B cell (primary cell): Measurements from ENCODE around the gene UBAC1. TPM values are rescaled to one million over a fixed set of nuclear protein-coding genes. Genes with fewer than 3 reads are reported as not detected.
A peak's percentile ranks its signal among the peaks of the same experiment; 100 is the strongest.

Experiments
- ATAC-seq: fragments of 200-7000 bp; cut with Tn5 transposase; one replicate; pipeline ENCODE4 v1.10.0; 2021; ENCODE audit warnings: low read depth, mild to moderate bottlenecking, moderate number of reproducible peaks, moderate library complexity
- CTCF ChIA-PET: fragments of 350-600 bp; sonication (Branson Sonifier 250); formaldehyde crosslinking; loops from one replicate; lab custom pipeline; 2021; ENCODE audit warnings: antibody characterized with exemption, inconsistent platforms; lab: Charles Lee
- POLR2A ChIA-PET: fragments of 350-600 bp; sonication (Branson Sonifier 250); formaldehyde crosslinking; loops from one replicate; lab custom pipeline; 2021; ENCODE audit warnings: antibody characterized with exemption; lab: Charles Lee
- DNase-seq: peaks from one replicate; pipeline ENCODE4 v3.0.0; 2013
- H2AFZ ChIP-seq: 2 replicates; pipeline ENCODE4 v1.6.1; 2012; ENCODE audit warnings: mild to moderate bottlenecking, low read depth, low read length; ENCODE audit not compliant: insufficient read depth, poor library complexity, severe bottlenecking
- H3K27ac ChIP-seq, 2 donors: 1 replicate in 1 of 2; 2 replicates in 1 of 2; pipeline ENCODE4 v1.5.1; 2012 to 2013; ENCODE audit warnings: low read length in 2 of 2, mild to moderate bottlenecking in 2 of 2, moderate library complexity in 1 of 2
- H3K27me3 ChIP-seq, 4 experiments: fragments of 200-600 bp in 1 of 4; sonication (generic) in 1 of 4; replicated peaks in 1 of 4; 1 replicate in 2 of 4; 2 replicates in 2 of 4; pipeline versions ENCODE4 v1.6.1 to v1.7.0; 2013 to 2016; ENCODE audit warnings: low read length in 3 of 4, mild to moderate bottlenecking in 2 of 4, mixed read lengths in 1 of 4, moderate library complexity in 1 of 4; ENCODE audit not compliant: insufficient read depth in 4 of 4, control insufficient read depth in 3 of 4; ENCODE audit errors: control extremely low read depth in 1 of 4
- H3K36me3 ChIP-seq, 2 experiments: replicated peaks in 1 of 2; 1 replicate in 1 of 2; 2 replicates in 1 of 2; pipeline versions ENCODE4 v1.6.1 to v1.7.1; 2013; ENCODE audit warnings: low read length in 1 of 2; ENCODE audit not compliant: insufficient read depth in 2 of 2, control insufficient read depth in 1 of 2; ENCODE audit errors: control extremely low read depth in 1 of 2, extremely low read depth in 1 of 2
- H3K4me1 ChIP-seq, 2 donors: fragments of 200-600 bp in 1 of 2; sonication (generic) in 1 of 2; 1 replicate in 1 of 2; 2 replicates in 1 of 2; pipeline versions ENCODE4 v1.5.1 to v1.6.1; 2013 to 2017; ENCODE audit warnings: low read length in 2 of 2; ENCODE audit not compliant: control insufficient read depth in 2 of 2, insufficient read depth in 2 of 2
- H3K4me2 ChIP-seq: replicated peaks from 2 replicates; pipeline ENCODE3; 2012; ENCODE audit warnings: mild to moderate bottlenecking, low read depth, low read length; ENCODE audit not compliant: poor library complexity, severe bottlenecking
- H3K4me3 ChIP-seq, 5 experiments: fragments of 200-600 bp in 1 of 5; sonication (generic) in 1 of 5; 1 replicate in 3 of 5; 2 replicates in 2 of 5; pipeline versions ENCODE4 v1.5.1 to v1.7.0; 2011 to 2016; ENCODE audit warnings: low read length in 4 of 5, mild to moderate bottlenecking in 4 of 5, low read depth in 2 of 5, control low read depth in 1 of 5, moderate library complexity in 1 of 5; ENCODE audit not compliant: insufficient read depth in 1 of 5; ENCODE audit errors: control extremely low read depth in 1 of 5, extremely low read depth in 1 of 5
- H3K79me2 ChIP-seq: fragments of 200-600 bp; sonication (generic); one replicate; pipeline ENCODE4 v1.6.0; 2016; ENCODE audit warnings: low read length; ENCODE audit not compliant: control insufficient read depth, insufficient read depth
- H3K9ac ChIP-seq: fragments of 200-600 bp; sonication (generic); 2 replicates; pipeline ENCODE4 v1.6.1; 2017; ENCODE audit warnings: mild to moderate bottlenecking, low read length, moderate library complexity
- H3K9me3 ChIP-seq, 3 donors: one replicate each; pipeline versions ENCODE4 v1.6.1 to v1.7.1; 2013; ENCODE audit warnings: low read length in 2 of 3; ENCODE audit not compliant: control insufficient read depth in 2 of 3, insufficient read depth in 1 of 3; ENCODE audit errors: control extremely low read depth in 1 of 3
- H4K20me1 ChIP-seq: 2 replicates; pipeline ENCODE4 v1.6.0; 2012; ENCODE audit warnings: mild to moderate bottlenecking, low read length; ENCODE audit not compliant: insufficient read depth, control insufficient read depth, poor library complexity, severe bottlenecking
- H3K27ac Mint-ChIP-seq: one replicate; pipeline ENCODE4 v1.8.0; 2021; ENCODE audit warnings: mixed read lengths
- H3K27me3 Mint-ChIP-seq: one replicate; pipeline ENCODE4 v1.8.0; 2021; ENCODE audit warnings: mixed read lengths
- H3K4me1 Mint-ChIP-seq: one replicate; pipeline ENCODE4 v1.8.0; 2021; ENCODE audit warnings: mixed read lengths
- H3K4me3 Mint-ChIP-seq: one replicate; pipeline ENCODE4 v1.8.0; 2021; ENCODE audit warnings: mixed read lengths
- H3K9me3 Mint-ChIP-seq: one replicate; pipeline ENCODE4 v1.8.0; 2022; ENCODE audit warnings: mixed read lengths; ENCODE audit not compliant: insufficient read depth
- EZH2 ChIP-seq: IDR thresholded peaks from 2 replicates; pipeline ENCODE4 v1.6.1; 2012; ENCODE audit warnings: borderline replicate concordance, low read depth, mild to moderate bottlenecking, moderate library complexity, low read length; ENCODE audit not compliant: insufficient read depth, poor library complexity, severe bottlenecking
- WGBS: methylation state at CpG from one replicate; pipeline ENCODE4 v1.1.5; 2013; ENCODE audit warnings: missing lambda C conversion rate; ENCODE audit not compliant: insufficient coverage; 5-methylcytosine and 5-hydroxymethylcytosine counted together
- intact Hi-C: fragments of 100-400 bp; cut with micrococcal nuclease; formaldehyde crosslinking; loops from one replicate; pipeline ENCODE4 v1.10.0; 2022
- polyA plus RNA-seq: library from polyadenylated mRNA; depleted of rRNA; stranded (reverse); fragments of >200 nt; gene quantifications from 2 replicates; pipeline ENCODE4 v1.2.3, GENCODE V29; 2012
- total RNA-seq, 2 donors: library from RNA; stranded (reverse); fragments of 120-200 nt in 1 of 2; gene quantifications; 1 replicate in 1 of 2; 2 replicates in 1 of 2; pipeline versions ENCODE4 v1.2.3 to v1.2.4, GENCODE V29; 2013 to 2022
- TF ChIP-seq, protein P1 (sequence below): fragments of 200-600 bp; IDR thresholded peaks from one replicate; pipeline ENCODE4 v1.8.0; 2022; ENCODE audit warnings: antibody characterized with exemption, mild to moderate bottlenecking

UBAC1 gene
- total and polyA plus RNA-seq, 2 donors (not counting 1 experiment from before 2014, with no cell fraction given) = 30.8 to 31.1 TPM

DNA sequence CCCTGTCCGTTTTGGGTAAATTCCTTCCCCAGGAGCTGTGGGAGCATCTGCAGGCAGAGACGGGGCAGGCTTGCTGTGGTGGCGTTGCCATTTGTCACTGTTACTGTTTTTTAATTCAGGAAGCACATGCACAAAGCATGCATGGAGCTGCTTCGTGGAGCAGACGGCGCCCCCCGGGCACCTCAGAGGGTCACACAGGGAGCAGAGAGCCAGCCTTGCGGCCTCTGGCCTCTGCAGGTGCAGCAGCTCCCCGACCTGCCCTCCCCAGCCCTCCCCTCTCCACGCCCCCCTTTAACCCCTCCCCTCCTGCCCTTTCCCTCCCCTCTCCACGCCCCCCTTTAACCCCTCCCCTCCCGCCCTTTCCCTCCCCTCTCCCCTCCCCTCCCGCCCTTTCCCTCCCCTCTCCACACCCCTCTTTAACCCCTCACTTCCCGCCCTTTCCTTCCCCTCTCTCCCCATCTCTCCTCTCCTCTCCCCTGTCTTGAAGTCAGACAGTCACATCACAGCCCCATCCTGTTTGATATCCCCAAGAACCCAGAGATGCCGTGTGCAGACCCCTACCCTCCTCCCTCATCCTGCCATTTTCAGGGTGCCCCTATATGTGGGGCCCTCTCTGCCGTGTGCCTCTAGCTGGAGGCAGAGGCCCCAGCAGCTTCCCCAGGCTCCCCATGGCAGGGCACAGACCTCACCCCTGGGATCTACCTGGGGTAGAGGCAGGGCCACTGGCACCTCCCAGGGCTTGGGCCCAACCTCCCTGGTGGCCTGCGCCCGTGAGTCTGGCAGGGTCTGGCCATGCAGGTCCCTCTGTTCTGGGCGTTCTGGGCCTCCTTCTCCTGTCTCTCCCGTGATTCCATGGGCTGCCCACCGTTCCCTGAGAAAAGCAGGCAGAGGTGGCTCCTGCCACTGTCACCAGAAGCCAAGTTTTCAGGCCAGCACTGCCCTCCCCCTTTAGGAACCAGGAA, 29.6 kb upstream of the UBAC1 start:
- H3K4me1 ChIP-seq = peaks cover 29 to 30% of the 10 kb centered on the region in 2 donors
- peak overlapping the region; percentile 32 for H3K27ac Mint-ChIP-seq
- H4K20me1 ChIP-seq = no peaks in the 10 kb centered on the region
- DNase-seq (peak; percentile 75), ATAC-seq (peak; percentile 74)
- H3K4me2 ChIP-seq = peak overlapping the region; percentile 75
- H3K4me1 Mint-ChIP-seq = peaks cover 28% of the 10 kb centered on the region
- H3K79me2 ChIP-seq = no peaks in the 10 kb centered on the region
- 41% methylated on average over 17 of the region's 21 CpGs for WGBS
- no peaks in the 10 kb centered on the region for H3K27me3 Mint-ChIP-seq
- peaks cover 0 to 3% (median 0%) of the 10 kb centered on the region in 3 donors for H3K9me3 ChIP-seq
- TF ChIP-seq, protein P1, sequence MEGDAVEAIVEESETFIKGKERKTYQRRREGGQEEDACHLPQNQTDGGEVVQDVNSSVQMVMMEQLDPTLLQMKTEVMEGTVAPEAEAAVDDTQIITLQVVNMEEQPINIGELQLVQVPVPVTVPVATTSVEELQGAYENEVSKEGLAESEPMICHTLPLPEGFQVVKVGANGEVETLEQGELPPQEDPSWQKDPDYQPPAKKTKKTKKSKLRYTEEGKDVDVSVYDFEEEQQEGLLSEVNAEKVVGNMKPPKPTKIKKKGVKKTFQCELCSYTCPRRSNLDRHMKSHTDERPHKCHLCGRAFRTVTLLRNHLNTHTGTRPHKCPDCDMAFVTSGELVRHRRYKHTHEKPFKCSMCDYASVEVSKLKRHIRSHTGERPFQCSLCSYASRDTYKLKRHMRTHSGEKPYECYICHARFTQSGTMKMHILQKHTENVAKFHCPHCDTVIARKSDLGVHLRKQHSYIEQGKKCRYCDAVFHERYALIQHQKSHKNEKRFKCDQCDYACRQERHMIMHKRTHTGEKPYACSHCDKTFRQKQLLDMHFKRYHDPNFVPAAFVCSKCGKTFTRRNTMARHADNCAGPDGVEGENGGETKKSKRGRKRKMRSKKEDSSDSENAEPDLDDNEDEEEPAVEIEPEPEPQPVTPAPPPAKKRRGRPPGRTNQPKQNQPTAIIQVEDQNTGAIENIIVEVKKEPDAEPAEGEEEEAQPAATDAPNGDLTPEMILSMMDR = no peak
- TF ChIP-seq EZH2 = no peak
- H3K27ac ChIP-seq = no peak overlapping the region
- H3K9ac ChIP-seq = peak overlapping the region; percentile 42
- peak overlapping the region; percentile 64 for H3K4me3 Mint-ChIP-seq
- intact Hi-C loops = loop anchor here (1.0 kb wide), 1 partner anchor 29 kb away; the partner anchor contains the start of gene UBAC1
- peaks cover 0 to 31% (median 2%) of the 10 kb centered on the region in 4 experiments for H3K27me3 ChIP-seq
- peak overlapping the region in 3 of 5 experiments; percentile 19 to 41 (median 25) for H3K4me3 ChIP-seq
- POLR2A ChIA-PET = interaction anchor here (0.6 kb wide), 1 partner anchor 67 kb away, joined by 3 read pairs; no protein-coding TSS in a partner anchor
- CTCF ChIA-PET = interaction anchor here (0.5 kb wide), 1 partner anchor 129 kb away, joined by 3 read pairs; no protein-coding TSS in a partner anchor
- no peaks in the 10 kb centered on the region for H3K36me3 ChIP-seq
- H2AFZ ChIP-seq = peak overlapping the region; percentile 68
- H3K9me3 Mint-ChIP-seq = no peaks in the 10 kb centered on the region
